HL-60 (cell line): Measurements from ENCODE around the gene PUDP.

ENCODE experiments used
- GABPA ChIP-seq: IDR thresholded peaks from 2 replicates; pipeline ENCODE4 v1.6.1; 2012; ENCODE audit warnings: low read depth
- TF ChIP-seq, protein P1 (sequence below): IDR thresholded peaks from one replicate; pipeline ENCODE4 v1.5.1; 2011; ENCODE audit warnings: low read length, control low read depth, inconsistent platforms; ENCODE audit not compliant: insufficient read depth

DNA sequence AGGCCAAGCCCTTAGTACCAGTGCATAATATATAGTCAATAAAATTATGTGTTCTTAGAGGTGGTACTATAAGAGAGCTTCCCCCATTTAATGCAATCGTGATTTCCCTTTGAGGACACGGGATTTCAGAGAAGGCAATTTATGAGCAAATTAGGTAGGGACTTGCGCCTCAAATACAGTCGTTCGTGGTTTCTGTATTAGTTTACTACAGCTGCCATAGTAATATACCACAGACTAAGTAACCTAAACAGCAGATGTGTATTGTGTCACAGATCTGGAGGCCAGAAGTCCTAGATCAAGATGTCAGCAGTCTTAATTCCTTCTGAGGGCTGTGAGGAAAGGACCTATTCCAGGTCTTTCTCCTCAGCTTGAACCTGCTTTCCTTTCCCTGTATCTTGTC is 1.5 kb upstream of the PUDP start:
- TF ChIP-seq, protein P1, sequence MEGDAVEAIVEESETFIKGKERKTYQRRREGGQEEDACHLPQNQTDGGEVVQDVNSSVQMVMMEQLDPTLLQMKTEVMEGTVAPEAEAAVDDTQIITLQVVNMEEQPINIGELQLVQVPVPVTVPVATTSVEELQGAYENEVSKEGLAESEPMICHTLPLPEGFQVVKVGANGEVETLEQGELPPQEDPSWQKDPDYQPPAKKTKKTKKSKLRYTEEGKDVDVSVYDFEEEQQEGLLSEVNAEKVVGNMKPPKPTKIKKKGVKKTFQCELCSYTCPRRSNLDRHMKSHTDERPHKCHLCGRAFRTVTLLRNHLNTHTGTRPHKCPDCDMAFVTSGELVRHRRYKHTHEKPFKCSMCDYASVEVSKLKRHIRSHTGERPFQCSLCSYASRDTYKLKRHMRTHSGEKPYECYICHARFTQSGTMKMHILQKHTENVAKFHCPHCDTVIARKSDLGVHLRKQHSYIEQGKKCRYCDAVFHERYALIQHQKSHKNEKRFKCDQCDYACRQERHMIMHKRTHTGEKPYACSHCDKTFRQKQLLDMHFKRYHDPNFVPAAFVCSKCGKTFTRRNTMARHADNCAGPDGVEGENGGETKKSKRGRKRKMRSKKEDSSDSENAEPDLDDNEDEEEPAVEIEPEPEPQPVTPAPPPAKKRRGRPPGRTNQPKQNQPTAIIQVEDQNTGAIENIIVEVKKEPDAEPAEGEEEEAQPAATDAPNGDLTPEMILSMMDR = no peak
- TF ChIP-seq GABPA = no peak
